K562 (cell line): ENCODE measurements around the gene FBXO28. TPM values are rescaled to one million over a fixed set of nuclear protein-coding genes. Genes with fewer than 3 reads are reported as not detected.

Experiments
- ATF7 ChIP-seq: fragments of 450-650 bp; IDR thresholded peaks from 2 replicates; pipeline ENCODE4 v1.7.1; 2014; ENCODE audit warnings: mild to moderate bottlenecking, moderate library complexity
- CHD7 ChIP-seq: fragments of 200-600 bp; sonication (generic); IDR thresholded peaks from one replicate; pipeline ENCODE4 v1.6.1; 2012; ENCODE audit warnings: mild to moderate bottlenecking, low read depth, low read length, inconsistent platforms
- DNMT1 ChIP-seq: fragments of 450-650 bp; IDR thresholded peaks from 2 replicates; pipeline ENCODE4 v1.6.1; 2016; ENCODE audit warnings: antibody characterized with exemption, mild to moderate bottlenecking
- SMARCE1 ChIP-seq: fragments of 450-650 bp; IDR thresholded peaks from 2 replicates; pipeline ENCODE4 v1.7.1; 2016; ENCODE audit warnings: mild to moderate bottlenecking
- ZNF655 ChIP-seq: fragments of 250-450 bp; sonication (Bioruptor Pico); IDR thresholded peaks from 2 replicates; pipeline ENCODE4 v1.5.0; 2021
- polyA plus RNA-seq, 8 experiments: library from polyadenylated mRNA; depleted of rRNA in 4 of 8; stranded (reverse) in 5 of 8; unstranded in 3 of 8; fragments of >200 nt; fragmentation: Nextera tagmentation in 2 of 8; fragmentation: Illumina TruSeq in 1 of 8; extraction: Ambion mirVana in 2 of 8; extraction: Trizol in 1 of 8; gene quantifications; 2 replicates each; pipeline versions ENCODE4 v1.2.1 to v1.2.3, GENCODE V29; 2011 to 2014; ENCODE audit warnings: inconsistent platforms in 1 of 8, missing spikeins in 1 of 8
- total RNA-seq, 7 experiments: library from RNA; depleted of rRNA in 6 of 7; stranded (reverse); fragments of >200 nt in 6 of 7; fragmentation: Illumina TruSeq in 2 of 7; extraction: Trizol in 2 of 7; gene quantifications; 2 replicates each; pipeline versions ENCODE4 v1.2.1 to v1.2.3, GENCODE V29; 2011 to 2021; ENCODE audit warnings: low replicate concordance in 1 of 7

The FBXO28 gene
- total and polyA plus RNA-seq, 9 of the 15 experiments (the other 6 are each of a cell fraction or from before 2014, with no cell fraction given): 4.1 to 34.8 (median 25.3) TPM

- TF ChIP-seq CHD7 (no peak), SMARCE1 (peak; percentile 63; the same call in 1 of the 2 replicates), ATF7 (0 out of 2 replicates have a peak, but pooled peaks have one; percentile 34), DNMT1 (no peak), ZNF655 (CRISPR knock-in tag) (no peak)
Observed at GRCh38 chr1:224067621-224068457, 46.1 kb upstream of the FBXO28 start (continued).
